GM21717 (cell line): ENCODE data around the gene NACC2.

ENCODE experiments used
- ATAC-seq: cut with Tn5 transposase; IDR thresholded peaks from one replicate; pipeline ENCODE4 v1.9.1; 2021; ENCODE audit warnings: mild to moderate bottlenecking, moderate library complexity; ENCODE audit not compliant: unreplicated experiment

NACC2 gene

GRCh38 chr9:136058084-136058483, 37.0 kb downstream of the NACC2 start:
- ATAC-seq, result no peak

- ATAC-seq, result no peak
These were observed 37.6 kb downstream of the NACC2 start for GRCh38 chr9:136057236-136058081.

- no peak for ATAC-seq
These were observed 38.4 kb downstream of the NACC2 start for GRCh38 chr9:136056546-136057235.

- no peak for ATAC-seq
These were observed 39.2 kb downstream of the NACC2 start for GRCh38 chr9:136055715-136056545.

GRCh38 chr9:136054798-136055714, 40.0 kb downstream of the NACC2 start:
- ATAC-seq, result no peak

GRCh38 chr9:136054146-136054545, 40.9 kb downstream of the NACC2 start:
- no peak for ATAC-seq

GRCh38 chr9:136053757-136054142, 41.3 kb downstream of the NACC2 start:
- no peak for ATAC-seq

GRCh38 chr9:136052991-136053756, 41.9 kb downstream of the NACC2 start:
- ATAC-seq, result no peak

- ATAC-seq, result no peak
These were observed 42.6 kb downstream of the NACC2 start for GRCh38 chr9:136052472-136052880.

- ATAC-seq, result no peak
These were observed 43.1 kb downstream of the NACC2 start for GRCh38 chr9:136051837-136052471.

GRCh38 chr9:136051453-136051836, 43.6 kb downstream of the NACC2 start:
- ATAC-seq, result no peak

GRCh38 chr9:136050701-136051452, 44.2 kb downstream of the NACC2 start:
- ATAC-seq, result no peak

- no peak for ATAC-seq
These were observed 44.8 kb downstream of the NACC2 start for GRCh38 chr9:136050266-136050700.

GRCh38 chr9:136049491-136050265, 45.4 kb downstream of the NACC2 start:
- no peak for ATAC-seq

GRCh38 chr9:136048560-136049411, 46.3 kb downstream of the NACC2 start:
- ATAC-seq, result no peak

- ATAC-seq, result no peak
These were observed 47.1 kb downstream of the NACC2 start for GRCh38 chr9:136047775-136048559.
